ENCODE data around the gene MBOAT2.

DNA sequence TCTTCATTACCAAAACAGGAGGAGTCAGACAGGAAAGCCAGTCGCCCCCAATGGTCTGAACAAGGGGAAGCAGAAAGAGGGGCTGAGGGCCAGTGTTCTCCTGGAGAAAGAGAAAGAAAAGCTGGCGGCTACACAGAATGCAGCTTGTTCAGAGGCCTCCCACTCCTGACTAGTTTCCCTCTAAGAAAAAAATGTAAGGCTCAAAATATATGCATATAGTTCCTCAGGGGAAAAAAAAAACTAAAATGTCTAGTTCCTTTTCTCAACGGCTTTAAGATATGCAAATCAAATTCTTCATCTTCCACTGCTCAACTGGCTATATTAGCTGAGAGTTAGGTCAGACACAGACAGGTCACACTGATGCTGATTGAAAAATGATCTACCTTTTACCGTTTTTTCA, 18.6 kb downstream of the MBOAT2 start:
- TF ChIP-seq, protein P1, sequence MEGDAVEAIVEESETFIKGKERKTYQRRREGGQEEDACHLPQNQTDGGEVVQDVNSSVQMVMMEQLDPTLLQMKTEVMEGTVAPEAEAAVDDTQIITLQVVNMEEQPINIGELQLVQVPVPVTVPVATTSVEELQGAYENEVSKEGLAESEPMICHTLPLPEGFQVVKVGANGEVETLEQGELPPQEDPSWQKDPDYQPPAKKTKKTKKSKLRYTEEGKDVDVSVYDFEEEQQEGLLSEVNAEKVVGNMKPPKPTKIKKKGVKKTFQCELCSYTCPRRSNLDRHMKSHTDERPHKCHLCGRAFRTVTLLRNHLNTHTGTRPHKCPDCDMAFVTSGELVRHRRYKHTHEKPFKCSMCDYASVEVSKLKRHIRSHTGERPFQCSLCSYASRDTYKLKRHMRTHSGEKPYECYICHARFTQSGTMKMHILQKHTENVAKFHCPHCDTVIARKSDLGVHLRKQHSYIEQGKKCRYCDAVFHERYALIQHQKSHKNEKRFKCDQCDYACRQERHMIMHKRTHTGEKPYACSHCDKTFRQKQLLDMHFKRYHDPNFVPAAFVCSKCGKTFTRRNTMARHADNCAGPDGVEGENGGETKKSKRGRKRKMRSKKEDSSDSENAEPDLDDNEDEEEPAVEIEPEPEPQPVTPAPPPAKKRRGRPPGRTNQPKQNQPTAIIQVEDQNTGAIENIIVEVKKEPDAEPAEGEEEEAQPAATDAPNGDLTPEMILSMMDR (IDR thresholded peaks at IDR 0.05; ENCODE audit: insufficient read depth, low read length), result no peak
- no peak for TF ChIP-seq GABPA (IDR thresholded peaks at IDR 0.05; ENCODE audit: low read depth)

Measured in HL-60 (cell line).